Cardiac fibroblast (primary cell): Measurements from ENCODE around the gene CASQ2.

Experiments used
- DNase-seq, 2 donors: peaks; one replicate each; pipeline versions ENCODE4 v3.0.0 to v3.0.0-alpha.2; 2010; ENCODE audit warnings: low read depth in 2 of 2
- H3K4me3 ChIP-seq, 2 donors: replicated peaks in 1 of 2; 1 replicate in 1 of 2; 2 replicates in 1 of 2; pipeline ENCODE4 v1.5.1; 2011; ENCODE audit warnings: low read depth in 2 of 2, low read length in 2 of 2, mild to moderate bottlenecking in 2 of 2, moderate library complexity in 1 of 2
- TF ChIP-seq, protein P1 (sequence below): IDR thresholded peaks from one replicate; pipeline ENCODE4 v1.5.1; 2011; ENCODE audit warnings: low read depth, mild to moderate bottlenecking, low read length, inconsistent platforms

CASQ2 gene

DNA sequence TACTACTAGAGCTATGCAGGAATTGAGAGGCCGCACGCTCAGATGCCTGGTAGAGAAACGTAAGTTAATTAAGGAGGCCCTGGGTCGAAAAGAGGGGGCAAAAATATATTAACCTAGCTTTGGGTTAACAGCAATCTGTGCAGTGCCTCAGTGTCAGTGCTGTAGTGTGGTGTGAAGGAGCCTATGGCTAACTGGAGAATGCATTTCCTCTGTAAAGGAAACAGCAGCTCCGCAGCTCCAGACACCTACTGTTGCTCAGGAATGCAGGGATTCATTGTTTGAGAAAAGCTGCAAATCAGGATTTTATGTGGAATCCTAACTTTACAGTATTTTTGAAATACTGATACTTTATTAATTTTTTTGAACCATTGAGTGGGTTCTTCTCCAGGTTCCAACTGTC lies 108.4 kb downstream of the CASQ2 start:
- no peak for DNase-seq
- no peak overlapping the region for H3K4me3 ChIP-seq
- TF ChIP-seq, protein P1, sequence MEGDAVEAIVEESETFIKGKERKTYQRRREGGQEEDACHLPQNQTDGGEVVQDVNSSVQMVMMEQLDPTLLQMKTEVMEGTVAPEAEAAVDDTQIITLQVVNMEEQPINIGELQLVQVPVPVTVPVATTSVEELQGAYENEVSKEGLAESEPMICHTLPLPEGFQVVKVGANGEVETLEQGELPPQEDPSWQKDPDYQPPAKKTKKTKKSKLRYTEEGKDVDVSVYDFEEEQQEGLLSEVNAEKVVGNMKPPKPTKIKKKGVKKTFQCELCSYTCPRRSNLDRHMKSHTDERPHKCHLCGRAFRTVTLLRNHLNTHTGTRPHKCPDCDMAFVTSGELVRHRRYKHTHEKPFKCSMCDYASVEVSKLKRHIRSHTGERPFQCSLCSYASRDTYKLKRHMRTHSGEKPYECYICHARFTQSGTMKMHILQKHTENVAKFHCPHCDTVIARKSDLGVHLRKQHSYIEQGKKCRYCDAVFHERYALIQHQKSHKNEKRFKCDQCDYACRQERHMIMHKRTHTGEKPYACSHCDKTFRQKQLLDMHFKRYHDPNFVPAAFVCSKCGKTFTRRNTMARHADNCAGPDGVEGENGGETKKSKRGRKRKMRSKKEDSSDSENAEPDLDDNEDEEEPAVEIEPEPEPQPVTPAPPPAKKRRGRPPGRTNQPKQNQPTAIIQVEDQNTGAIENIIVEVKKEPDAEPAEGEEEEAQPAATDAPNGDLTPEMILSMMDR: no peak

DNA sequence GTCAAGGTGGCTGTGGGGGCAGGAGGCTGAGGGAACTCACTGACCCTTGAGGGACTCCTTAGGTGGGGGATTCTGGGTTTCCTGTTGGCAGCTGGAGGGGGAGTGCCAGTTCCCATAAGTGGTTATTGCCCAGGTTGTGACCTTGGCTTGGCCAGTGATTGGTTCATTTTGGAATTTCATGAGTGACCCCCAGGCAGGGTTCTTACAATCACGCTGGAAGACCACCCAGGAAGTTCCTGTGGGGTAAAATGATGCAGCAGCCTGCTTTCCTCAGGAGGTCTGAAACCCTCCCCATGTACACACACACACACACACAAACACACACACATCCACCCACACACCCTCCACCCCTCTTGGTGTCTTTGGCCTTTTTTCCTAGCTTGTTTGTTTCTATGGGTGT lies 109.9 kb downstream of the CASQ2 start:
- TF ChIP-seq, protein P1: no peak
- no peak for DNase-seq
- H3K4me3 ChIP-seq: no peak overlapping the region

DNA sequence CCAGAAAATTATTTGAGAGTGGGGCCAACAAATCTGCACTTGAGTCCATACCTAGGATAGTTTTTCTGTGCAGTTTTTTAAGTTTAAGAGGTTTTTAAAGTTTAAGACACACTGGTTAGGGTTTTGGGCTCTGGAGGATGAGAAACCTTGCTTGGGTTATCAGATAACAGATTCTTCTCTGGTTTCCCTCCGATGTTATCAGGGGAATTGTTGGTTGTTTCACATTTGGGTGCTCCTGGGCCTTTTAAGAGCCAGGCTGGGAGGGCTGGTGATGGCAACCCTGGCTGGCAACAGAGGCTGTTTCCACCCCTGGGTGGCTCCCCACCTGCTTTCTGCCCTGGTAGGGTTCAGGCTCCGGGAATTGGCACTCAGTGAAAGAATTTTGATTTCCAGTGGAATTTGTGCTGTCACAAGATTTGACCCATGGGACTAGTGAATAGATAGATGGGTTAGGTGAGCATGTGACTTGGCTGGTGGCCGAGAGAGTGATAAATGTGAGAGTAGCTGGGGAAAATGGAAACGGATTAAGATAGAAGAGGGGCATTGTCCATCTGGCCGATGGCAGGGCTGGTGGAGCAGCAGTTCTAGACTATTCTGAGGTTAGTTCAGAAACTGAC lies 111.9 kb downstream of the CASQ2 start:
- no peak for DNase-seq
- TF ChIP-seq, protein P1: no peak
- no peak overlapping the region for H3K4me3 ChIP-seq

GRCh38 chr1:115655916-115656315 lies 112.6 kb downstream of the CASQ2 start:
- no peak overlapping the region for H3K4me3 ChIP-seq
- no peak for DNase-seq
- TF ChIP-seq, protein P1: no peak

- TF ChIP-seq, protein P1: no peak
- H3K4me3 ChIP-seq: no peak overlapping the region
- DNase-seq: no peak
Observed at GRCh38 chr1:115655306-115655663, 113.2 kb downstream of the CASQ2 start.

DNA sequence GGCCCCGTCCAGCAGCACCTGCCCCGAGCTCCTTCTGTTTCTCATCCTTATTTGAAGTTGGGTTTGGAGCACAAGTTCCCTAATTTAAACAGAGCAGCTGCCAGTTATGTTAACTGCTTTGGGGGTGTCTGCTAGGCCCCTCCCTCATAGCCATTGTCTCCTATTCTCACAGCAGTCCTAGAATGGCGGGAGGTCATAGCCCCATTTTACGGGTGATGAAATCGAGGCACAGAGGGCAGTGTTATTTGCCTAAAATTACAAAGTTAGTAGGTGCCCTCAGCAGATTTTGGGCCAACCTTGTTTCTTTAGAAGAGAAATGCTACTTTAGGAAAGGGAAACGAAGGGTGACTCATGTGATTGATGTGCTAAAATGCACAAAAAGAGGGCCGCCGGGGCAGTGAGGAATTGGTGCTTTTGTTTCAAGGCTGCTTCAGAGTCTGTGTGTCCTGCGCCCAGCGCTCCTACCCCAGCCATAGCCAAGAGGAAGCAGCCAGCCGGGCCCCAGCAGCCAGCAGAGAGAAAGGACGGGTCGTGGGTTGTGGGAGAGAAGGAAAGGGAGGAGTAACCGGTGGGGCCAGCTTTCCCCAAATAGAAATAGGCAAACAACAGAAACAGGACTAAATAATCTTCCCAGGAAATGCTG lies 113.7 kb downstream of the CASQ2 start:
- peak; percentile 32 to 50 for DNase-seq
- TF ChIP-seq, protein P1: no peak
- H3K4me3 ChIP-seq: no peak overlapping the region

GRCh38 chr1:115654125-115654524 lies 114.4 kb downstream of the CASQ2 start:
- H3K4me3 ChIP-seq: no peak overlapping the region
- DNase-seq: no peak
- TF ChIP-seq, protein P1: no peak
